ENCODE results near the gene DLEC1.

Gene DLEC1

GRCh38 chr3:38139191-38139590, 100.2 kb downstream of the DLEC1 start:
- in situ Hi-C loops (cut with HindIII; ENCODE audit: low pct_ligation_motif_present, low pct_unique_long_range_greater_than_20kb, low sequenced_read_pairs): no loop called here
- no peak for DNase-seq

GRCh38 chr3:38139652-38140051, 100.6 kb downstream of the DLEC1 start:
- in situ Hi-C loops (cut with HindIII; ENCODE audit: low pct_ligation_motif_present, low pct_unique_long_range_greater_than_20kb, low sequenced_read_pairs): no loop called here
- DNase-seq: no peak

- in situ Hi-C loops (cut with HindIII; ENCODE audit: low pct_ligation_motif_present, low pct_unique_long_range_greater_than_20kb, low sequenced_read_pairs): no loop called here
- DNase-seq: no peak
These were observed 101.5 kb downstream of the DLEC1 start for GRCh38 chr3:38140326-38141172.

GRCh38 chr3:38141173-38141951, 102.4 kb downstream of the DLEC1 start:
- in situ Hi-C loops (cut with HindIII; ENCODE audit: low pct_ligation_motif_present, low pct_unique_long_range_greater_than_20kb, low sequenced_read_pairs): no loop called here
- no peak for DNase-seq

- in situ Hi-C loops (cut with HindIII; ENCODE audit: low pct_ligation_motif_present, low pct_unique_long_range_greater_than_20kb, low sequenced_read_pairs): no loop called here
- no peak for DNase-seq
These were observed 102.9 kb downstream of the DLEC1 start for GRCh38 chr3:38141952-38142273.

- in situ Hi-C loops (cut with HindIII; ENCODE audit: low pct_ligation_motif_present, low pct_unique_long_range_greater_than_20kb, low sequenced_read_pairs): no loop called here
- DNase-seq: no peak
These were observed 104.0 kb downstream of the DLEC1 start for GRCh38 chr3:38142959-38143358.

- DNase-seq: no peak
- in situ Hi-C loops (cut with HindIII; ENCODE audit: low pct_ligation_motif_present, low pct_unique_long_range_greater_than_20kb, low sequenced_read_pairs): no loop called here
These were observed 104.5 kb downstream of the DLEC1 start for GRCh38 chr3:38143511-38143910.

GRCh38 chr3:38146504-38146903, 107.5 kb downstream of the DLEC1 start:
- DNase-seq: no peak
- in situ Hi-C loops (cut with HindIII; ENCODE audit: low pct_ligation_motif_present, low pct_unique_long_range_greater_than_20kb, low sequenced_read_pairs): no loop called here

GRCh38 chr3:38147421-38147820, 108.4 kb downstream of the DLEC1 start:
- DNase-seq: no peak
- in situ Hi-C loops (cut with HindIII; ENCODE audit: low pct_ligation_motif_present, low pct_unique_long_range_greater_than_20kb, low sequenced_read_pairs): no loop called here

- no peak for DNase-seq
- in situ Hi-C loops (cut with HindIII; ENCODE audit: low pct_ligation_motif_present, low pct_unique_long_range_greater_than_20kb, low sequenced_read_pairs): no loop called here
These were observed 109.4 kb downstream of the DLEC1 start for GRCh38 chr3:38148311-38148882.

GRCh38 chr3:38149708-38150107, 110.7 kb downstream of the DLEC1 start:
- in situ Hi-C loops (cut with HindIII; ENCODE audit: low pct_ligation_motif_present, low pct_unique_long_range_greater_than_20kb, low sequenced_read_pairs): no loop called here
- no peak for DNase-seq

GRCh38 chr3:38150780-38151528, 111.9 kb downstream of the DLEC1 start:
- DNase-seq: no peak
- in situ Hi-C loops (cut with HindIII; ENCODE audit: low pct_ligation_motif_present, low pct_unique_long_range_greater_than_20kb, low sequenced_read_pairs): no loop called here

- in situ Hi-C loops (cut with HindIII; ENCODE audit: low pct_ligation_motif_present, low pct_unique_long_range_greater_than_20kb, low sequenced_read_pairs): no loop called here
- no peak for DNase-seq
These were observed 112.8 kb downstream of the DLEC1 start for GRCh38 chr3:38151667-38152265.

- in situ Hi-C loops (cut with HindIII; ENCODE audit: low pct_ligation_motif_present, low pct_unique_long_range_greater_than_20kb, low sequenced_read_pairs): no loop called here
- DNase-seq: no peak
These were observed 113.6 kb downstream of the DLEC1 start for GRCh38 chr3:38152609-38153008.

GRCh38 chr3:38153221-38153620, 114.2 kb downstream of the DLEC1 start:
- in situ Hi-C loops (cut with HindIII; ENCODE audit: low pct_ligation_motif_present, low pct_unique_long_range_greater_than_20kb, low sequenced_read_pairs): no loop called here
- DNase-seq: no peak

GRCh38 chr3:38154033-38154494, 115.1 kb downstream of the DLEC1 start:
- DNase-seq: no peak

GRCh38 chr3:38154625-38155255, 115.7 kb downstream of the DLEC1 start:
- no peak for DNase-seq

More at GRCh38 chr3:38154033-38154494, 115.1 kb downstream of the DLEC1 start:
- in situ Hi-C loops (cut with HindIII; ENCODE audit: low pct_ligation_motif_present, low pct_unique_long_range_greater_than_20kb, low sequenced_read_pairs): no loop called here

GRCh38 chr3:38155825-38156224, 116.8 kb downstream of the DLEC1 start:
- in situ Hi-C loops (cut with HindIII; ENCODE audit: low pct_ligation_motif_present, low pct_unique_long_range_greater_than_20kb, low sequenced_read_pairs): no loop called here
- DNase-seq: no peak

More at GRCh38 chr3:38154625-38155255, 115.7 kb downstream of the DLEC1 start:
- in situ Hi-C loops (cut with HindIII; ENCODE audit: low pct_ligation_motif_present, low pct_unique_long_range_greater_than_20kb, low sequenced_read_pairs): no loop called here
